ENCODE results near the gene OSBPL6.

The OSBPL6 gene

DNA sequence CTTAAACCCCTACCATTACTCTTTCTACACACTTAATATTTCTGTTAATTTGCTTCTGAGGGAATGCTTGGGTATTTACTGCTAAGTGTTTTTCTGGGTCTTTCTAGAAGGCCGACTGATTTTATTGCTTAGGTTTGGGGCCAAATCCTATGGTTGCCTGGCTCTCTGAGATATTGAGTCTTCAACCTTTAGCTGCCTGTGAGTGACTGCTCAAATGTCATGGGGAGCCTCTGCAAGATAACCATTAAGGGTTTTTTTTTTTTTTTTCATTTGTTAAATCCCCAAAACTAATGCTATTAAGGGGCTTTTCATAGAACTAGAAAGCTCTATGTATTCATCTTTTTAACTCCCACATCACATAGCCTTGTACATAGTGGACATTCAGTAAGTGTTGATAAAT lies 5.0 kb downstream of the OSBPL6 start:
- DNase-seq = no peak

DNA sequence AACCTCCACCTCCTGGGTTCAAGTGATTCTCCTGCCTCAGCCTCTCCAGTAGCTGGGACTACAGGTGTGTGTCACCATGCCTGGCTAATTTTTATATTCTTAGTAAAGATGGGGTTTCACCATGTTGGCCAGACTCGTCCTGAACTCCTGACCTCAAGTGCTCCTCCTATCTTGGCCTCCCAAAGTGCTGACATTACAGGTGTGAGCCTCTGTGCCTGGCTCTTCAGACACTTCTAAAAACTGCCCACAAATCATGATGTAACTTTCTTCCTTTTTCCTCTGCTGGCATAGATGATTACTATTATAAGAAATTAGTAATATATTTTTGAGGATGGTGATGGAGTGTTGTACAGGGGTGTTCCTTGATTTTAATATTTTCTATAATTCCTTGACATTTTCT lies 6.0 kb downstream of the OSBPL6 start:
- no peak for DNase-seq

DNA sequence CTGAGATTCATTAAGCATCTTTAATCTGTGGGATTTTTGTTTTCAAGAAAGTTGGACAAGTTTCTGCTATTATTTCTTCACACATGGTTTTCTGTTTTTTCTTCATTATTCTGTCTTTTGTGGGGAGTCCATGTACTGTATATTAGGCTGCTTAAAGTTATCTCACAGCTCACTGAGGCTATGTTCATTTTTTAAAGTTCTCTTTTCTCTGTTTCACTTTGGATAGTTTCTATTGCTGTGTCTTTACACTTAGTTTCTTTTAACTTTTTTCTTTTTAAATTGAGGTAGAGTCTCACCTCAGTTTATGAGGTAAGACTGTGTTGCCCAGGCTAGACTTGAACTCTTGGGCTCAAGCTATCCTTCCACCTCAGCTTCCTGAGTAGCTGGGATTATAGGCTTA lies 8.6 kb downstream of the OSBPL6 start:
- no peak for DNase-seq

DNA sequence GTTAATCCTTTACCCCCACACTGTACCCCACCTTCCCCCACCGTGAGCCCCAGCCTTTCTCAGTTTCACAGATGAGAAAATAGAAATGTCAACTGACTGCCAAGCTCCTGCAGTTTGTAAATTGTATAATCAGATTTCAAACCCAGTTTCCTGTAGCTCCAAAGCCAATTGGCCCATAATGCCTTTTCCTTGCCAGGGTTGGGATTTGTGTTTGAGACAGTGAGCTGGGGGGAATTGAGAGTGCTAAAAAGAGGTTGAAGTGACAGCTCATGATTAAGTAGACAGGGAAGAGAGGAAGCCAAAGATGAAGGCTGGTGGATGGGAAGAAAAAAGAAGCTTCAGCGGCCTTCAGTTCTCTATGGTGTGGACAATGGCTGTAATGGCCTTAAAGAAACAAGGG lies 10.7 kb downstream of the OSBPL6 start:
- DNase-seq = no peak

DNA sequence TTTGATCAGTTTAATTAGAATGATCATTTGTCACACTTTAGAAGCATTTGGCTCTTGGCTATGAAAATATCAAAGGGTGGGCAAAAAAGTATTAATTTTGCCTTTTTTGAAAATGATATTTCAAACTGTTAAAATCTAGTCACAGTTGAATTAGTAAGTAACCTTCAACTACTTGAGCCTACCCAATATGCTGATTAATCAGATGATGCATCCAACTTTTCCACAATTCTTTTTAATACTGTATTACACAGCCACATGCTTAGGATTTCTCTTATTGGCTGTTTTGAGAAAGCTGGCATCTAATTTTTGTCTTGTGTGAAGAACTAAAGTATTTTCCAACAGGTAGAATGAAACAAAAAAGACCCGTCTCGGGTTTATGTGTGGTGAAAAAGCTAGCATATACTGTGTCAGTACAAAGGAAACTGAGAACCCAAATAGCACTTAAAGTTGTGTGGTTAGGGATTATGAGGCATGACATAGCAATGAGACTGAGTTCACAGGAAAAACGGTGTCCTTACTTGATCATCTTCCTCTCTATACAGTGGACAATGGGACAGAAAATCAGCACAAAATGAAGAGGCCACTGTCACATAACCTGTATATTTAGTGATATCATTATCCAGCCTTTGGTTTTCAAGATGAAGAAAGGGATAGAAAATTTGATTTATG lies 11.7 kb downstream of the OSBPL6 start:
- DNase-seq = no peak

DNA sequence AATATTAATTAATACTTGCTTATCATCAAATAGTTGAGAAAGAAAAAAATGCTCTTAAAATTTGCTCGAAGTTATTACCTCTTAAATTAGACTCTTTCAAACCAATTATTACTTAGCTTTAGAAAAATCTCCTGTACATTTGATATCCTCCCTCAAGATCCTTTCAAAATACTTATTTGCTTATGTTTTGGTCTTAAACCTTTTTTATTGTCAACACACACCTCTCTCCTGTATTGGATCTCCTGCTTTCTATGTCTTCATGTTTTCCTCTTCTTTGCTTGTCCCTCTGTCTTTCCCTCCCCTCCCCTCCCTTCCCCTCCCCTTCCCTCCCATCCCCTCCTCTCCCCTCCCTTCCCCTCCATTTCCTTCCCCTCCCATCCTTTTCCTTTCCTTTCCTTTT lies 14.0 kb downstream of the OSBPL6 start:
- DNase-seq = no peak

DNA sequence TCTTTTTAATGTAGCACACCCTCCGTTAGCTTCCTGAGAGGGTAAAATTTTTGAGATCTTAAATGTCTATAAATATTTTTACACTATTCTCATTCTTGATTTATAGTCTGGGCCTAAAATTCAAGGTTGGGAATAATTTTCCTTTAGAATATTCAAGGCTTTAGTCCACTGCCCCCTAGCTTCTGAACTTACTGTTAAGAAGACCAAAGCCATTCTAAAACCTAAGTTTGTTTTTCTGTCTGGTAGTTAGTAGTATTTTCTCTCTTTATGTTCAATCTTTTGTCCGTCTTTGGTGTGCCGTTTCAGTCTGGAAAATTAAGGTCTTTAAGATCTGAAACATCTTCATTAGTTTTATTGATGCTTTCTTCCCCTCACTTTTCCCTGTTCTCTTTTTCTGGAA lies 14.5 kb downstream of the OSBPL6 start:
- DNase-seq = no peak

DNA sequence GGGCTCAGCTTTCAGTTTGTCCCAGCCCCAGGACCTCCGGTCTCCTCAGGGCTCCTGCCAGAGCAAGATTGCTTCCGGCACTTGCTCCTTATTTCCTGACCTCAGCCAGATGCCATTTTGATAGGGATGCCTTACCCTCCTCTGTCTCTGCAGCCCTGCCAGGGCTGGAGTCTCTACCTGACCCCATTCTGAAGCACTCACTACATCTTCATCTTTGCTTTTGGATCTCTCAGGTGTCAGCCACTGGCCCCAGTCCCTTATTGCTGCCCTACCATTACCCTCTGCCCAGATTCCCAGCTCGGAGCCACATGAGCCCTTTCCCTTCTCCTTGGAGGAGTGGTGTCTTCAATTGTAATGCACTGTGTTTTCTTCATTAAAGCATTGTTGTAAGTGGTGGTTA lies 17.1 kb downstream of the OSBPL6 start:
- DNase-seq = no peak

DNA sequence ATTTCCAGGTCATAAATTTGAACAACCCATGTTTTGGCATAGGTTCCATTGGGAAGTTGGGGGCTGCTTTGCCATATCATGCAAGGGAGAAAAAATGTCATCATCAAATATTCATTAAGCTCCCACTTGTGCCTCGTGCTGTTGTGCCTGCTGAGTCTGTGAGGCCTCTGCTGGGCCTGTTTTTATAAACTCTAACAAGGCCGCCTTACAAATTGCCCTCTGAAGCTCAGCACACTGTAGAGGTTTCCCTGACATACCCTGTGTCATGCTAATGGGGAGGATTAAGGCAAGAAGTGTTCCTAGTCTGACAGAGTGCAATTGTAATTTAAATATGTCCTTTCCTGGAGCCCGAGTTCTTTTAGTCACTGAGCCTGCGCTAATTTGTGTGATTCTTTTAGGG lies 17.6 kb downstream of the OSBPL6 start:
- peak in 1 of 2 experiments; percentile 31 for DNase-seq

DNA sequence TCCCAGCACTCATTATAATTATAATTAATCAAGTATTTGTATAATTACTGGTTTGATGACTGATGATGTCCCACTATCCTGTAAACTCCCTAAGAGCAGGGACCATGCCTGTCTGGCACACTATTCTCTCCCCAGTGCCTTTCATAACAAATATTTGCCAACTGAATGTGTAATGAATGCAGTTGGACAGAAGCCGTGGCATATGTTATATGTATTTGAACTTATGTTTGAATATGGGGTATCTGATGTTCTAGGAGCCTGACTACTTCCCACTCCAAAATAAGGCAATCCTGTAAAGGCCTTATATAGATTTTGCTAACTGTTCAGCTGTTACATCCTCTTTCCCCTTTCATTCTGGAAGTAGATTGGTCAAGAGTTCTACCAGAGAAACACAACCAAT lies 19.7 kb downstream of the OSBPL6 start:
- no peak for DNase-seq

DNA sequence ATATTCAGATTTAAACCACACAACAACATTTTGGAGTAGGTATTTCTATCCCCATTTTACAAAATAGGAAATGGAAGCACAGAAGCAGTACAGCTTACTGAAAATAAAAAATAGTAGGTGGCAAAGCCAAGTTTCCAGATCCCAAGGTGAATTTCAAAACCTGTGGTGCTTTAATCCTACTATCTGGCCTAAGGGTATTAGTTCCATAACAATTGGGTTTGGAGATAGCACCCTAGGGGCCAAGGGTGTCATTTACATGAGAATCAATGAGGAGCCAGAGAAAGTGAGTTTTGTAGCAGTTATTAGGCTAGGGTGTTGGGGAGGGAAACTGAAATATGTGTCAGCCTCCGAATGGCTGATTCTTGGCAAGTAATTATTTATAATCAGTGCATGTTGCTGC lies 24.9 kb downstream of the OSBPL6 start:
- DNase-seq = no peak

DNA sequence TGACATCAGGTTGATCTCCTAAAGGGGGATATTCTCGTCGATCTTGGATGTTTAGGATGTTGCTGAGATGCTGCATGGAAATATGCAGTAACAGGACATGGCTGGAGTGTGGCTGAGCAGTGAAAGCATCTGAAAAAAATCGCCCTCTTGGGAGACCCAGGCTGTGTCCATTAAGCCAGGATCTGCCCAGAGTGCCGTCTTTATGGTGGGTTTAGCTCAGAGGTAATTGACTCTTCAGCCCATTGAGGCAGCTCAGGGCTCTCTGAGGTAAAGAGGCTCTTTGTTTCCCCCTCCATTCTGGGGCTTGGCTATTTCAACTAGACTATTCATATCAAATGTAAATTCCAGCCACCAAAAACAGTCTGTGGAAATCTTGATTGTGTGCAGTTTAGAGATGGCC lies 26.5 kb downstream of the OSBPL6 start:
- no peak for DNase-seq

DNA sequence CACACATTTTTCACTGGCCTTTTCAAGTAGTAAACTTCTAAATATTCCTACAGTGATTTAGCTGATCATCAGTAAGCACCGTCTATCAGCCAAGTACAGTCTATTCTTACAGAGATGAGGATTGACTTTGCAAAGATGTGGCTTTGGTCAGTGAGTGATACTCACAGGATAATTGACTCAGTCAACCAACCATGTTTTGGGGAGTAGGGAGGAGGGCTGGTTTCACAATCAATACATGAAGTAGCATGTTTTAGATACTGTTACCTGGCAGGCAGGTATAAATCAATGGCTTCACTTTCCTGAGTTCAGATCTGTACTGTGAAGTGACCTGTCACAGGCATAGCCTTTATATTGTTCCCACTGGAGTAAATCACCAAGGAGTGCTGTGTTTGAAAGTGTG lies 27.2 kb downstream of the OSBPL6 start:
- no peak for DNase-seq

DNA sequence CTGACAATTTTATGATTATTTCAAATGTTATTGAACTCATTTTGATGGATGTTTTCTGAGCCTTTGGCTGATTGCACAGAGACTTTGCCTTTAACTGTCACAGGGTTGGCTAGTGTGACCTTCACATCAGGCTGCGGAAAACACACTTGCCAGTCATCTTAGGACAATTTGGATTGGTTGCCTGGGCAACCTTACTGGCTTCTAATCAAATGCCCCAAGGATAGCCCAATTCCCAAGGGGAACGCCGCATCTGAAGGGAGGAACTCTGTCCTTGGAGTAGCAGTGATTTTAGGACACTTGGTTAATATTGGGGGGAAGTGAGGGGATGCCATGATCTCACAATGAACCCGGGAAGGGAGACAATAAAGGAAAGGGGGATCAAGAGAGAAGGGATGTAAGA lies 29.5 kb downstream of the OSBPL6 start:
- peak in 1 of 2 experiments; percentile 8 for DNase-seq

DNA sequence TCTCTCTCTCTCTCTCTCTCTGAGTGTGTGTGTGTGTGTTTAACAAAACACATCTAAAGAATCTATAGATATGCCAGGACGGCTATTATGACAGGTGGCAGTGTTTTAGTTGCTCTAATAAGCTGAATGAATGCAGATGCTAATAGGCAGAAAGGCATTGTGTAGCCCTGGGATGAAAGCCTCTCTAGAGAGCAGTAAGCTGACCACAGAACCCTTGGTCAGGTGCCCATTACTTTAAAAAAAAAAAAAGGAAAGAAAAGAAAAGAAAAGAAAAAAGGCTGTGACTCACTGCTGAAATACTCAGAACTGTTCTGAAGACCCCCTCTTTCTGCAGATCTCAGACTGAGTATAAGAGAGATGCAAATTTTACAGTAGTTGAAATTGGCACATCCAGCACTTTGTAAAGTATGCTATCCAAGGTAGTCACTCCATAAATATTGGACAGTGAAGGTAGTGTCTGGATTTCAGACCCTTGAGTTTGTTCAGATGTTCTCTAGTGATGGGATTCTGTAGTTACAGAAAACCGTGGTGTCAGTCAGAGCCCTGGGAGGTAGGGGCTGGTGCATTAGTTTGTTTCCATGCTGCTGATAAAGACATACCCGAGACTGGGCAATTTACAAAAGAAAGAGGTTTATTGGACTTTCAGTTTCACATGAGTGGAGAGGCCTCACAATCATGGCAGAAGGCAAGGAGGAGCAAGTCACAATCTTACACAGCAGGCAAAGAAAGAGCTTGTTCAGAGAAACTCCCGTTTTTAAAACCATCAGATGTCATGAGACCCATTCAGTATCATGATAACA lies 30.9 kb downstream of the OSBPL6 start:
- DNase-seq = no peak

DNA sequence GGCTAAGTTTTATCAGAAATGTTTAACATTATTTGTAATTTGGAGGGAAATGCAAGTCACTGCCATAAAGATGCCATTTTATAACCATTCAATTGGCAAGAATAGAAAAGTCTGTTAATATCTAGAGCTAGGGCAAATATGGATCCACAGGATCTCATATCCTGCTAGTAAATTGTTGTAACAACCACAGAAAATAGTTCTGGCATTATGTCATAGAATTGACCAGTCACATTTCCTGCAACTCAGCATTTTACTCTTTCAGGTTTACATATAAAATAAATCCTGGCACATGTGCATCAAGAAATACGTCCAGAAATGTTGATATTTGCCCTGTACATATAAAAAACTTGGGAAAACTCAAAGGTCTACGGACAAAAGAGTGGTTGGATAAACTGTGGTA lies 32.9 kb downstream of the OSBPL6 start:
- DNase-seq = no peak

DNA sequence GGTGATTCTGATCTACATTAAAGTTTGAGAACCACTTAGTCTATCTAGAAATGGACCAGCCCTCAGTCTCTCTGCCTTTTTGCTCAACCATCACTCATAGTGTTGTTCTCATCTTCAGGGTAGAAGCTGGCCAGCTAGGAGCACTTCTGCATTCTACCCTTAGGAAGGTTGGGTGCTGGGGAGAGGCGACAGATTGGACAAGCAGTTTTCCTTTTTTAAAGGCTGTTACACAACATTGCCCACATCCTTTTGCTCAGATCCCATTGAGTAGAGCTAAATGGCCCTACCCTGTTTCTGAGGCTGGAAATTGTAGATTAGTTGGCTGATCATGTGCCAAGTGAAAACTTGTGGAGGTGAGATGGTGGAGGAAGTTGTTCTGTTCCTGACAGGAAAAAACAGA lies 35.6 kb downstream of the OSBPL6 start:
- no peak for DNase-seq

DNA sequence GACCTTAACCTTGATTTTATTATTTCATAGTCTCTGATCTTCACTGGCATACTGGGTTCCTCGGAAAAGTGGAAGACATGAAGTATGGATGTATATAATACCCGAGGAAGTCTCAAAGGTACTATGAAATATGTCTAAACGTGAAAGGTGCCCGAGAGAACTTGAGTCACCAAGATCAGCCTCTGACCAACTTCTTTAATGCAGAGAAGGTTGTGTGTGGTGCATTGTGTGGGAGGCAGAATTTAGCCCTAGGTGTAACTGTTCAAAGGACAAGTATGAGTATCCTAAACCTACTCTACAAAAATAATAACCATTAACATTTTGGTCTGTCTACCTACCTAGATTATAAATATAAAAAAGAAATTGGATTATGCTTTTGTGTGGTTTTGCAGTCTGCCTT lies 36.1 kb downstream of the OSBPL6 start:
- no peak for DNase-seq

DNA sequence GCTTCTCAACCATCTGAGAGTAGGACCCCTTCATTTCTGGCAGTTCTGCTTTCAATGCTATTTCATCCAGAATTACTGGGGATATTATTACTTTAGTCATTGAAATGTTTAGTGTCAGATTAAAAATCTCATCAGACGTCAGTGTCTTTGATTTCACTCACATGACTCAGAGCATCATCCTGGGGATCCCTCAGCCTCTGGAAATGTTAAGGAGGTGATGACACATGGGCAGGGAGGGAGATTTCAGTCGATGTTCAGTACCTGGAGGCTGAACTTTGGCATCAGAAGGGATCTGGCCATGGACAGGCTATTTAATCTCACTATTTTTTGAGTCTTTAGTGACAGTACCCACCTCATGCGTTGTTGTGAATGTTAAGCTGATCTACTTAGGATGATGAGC lies 39.1 kb downstream of the OSBPL6 start:
- peak in 1 of 2 experiments; percentile 17 for DNase-seq

DNA sequence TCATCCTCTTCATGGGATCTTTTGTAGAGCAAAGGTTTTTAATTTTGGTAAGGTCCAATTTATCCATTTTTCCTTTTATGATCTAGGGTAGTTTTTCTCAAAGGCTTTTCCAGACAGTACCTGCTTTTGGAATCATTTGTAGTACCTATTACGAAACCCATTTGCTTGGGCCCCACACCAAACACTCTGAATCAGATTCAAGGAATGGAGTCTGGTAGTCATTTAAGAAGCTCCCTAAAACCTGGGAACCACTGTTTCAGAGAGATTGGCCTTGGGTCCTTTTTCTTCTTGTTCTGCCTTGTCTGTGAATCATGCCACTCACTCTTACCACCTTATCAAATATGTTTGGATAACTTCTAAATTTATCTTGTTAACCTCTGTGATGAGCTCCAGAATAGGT lies 40.3 kb downstream of the OSBPL6 start:
- DNase-seq = no peak

DNA sequence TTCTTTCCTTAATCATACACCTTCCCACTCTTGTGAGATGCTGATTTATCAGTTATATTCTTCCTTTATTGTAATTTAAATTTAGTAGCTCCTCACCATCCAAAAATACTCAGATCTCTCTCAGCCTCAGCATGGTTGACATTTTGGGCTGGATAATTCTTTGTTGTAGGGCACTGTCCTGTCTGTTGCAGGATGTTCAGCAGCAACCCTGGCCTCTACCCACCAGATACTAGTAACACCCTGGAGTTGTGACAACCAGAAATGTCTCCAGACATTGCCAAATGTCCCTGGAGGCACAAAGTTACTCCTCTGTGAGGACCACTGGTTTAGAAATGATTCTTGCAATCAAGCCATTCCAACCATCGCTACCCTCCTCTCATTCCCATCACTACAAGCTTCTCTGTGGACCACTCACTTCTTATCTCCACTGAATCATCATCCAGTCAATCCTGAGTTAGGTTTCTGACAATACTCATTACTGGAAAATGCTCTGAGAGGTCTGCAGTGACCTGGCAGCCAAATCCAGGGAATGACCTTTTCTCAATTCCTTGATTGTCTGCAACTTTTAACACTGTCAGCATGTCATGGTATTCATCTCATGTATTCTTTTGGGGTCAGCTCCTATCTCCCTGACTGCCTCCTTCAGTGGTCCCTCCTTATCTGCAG lies 43.3 kb downstream of the OSBPL6 start:
- no peak for DNase-seq

DNA sequence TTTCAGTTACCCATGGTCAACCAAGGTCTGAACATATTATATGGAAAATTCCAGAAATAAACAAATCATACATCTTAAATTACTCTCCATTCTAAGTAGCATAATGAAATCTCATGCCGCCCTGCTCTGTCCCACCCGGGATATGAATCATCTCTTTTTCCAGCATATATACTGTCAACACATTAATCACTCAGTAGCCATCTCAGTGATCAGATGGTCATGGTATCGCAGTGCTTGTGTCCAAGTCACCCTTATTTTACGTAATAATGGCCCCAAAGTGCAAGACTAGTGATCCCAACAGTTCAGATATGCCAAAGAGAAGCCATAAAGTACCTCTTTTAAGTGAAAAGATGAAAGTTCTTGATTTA lies 43.8 kb downstream of the OSBPL6 start:
- DNase-seq = no peak

DNA sequence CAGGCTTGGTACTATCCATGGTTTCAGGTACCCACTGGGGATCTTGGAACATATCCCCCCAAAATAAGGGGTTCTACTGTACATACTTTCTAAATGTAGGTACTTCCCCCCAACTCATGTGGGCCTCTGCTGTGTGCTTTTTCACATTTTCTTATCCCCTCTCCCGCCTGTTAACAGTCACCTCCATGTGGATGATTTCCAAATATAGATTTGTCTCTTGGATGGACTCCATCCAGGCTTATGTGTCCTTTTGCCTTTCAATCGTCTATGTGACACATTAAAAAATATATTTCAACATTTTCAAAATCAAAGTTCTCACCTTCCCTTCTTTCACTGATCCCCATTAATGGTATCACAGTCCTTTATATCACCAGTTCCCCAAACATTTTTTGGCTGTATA lies 44.4 kb downstream of the OSBPL6 start:
- DNase-seq = no peak

DNA sequence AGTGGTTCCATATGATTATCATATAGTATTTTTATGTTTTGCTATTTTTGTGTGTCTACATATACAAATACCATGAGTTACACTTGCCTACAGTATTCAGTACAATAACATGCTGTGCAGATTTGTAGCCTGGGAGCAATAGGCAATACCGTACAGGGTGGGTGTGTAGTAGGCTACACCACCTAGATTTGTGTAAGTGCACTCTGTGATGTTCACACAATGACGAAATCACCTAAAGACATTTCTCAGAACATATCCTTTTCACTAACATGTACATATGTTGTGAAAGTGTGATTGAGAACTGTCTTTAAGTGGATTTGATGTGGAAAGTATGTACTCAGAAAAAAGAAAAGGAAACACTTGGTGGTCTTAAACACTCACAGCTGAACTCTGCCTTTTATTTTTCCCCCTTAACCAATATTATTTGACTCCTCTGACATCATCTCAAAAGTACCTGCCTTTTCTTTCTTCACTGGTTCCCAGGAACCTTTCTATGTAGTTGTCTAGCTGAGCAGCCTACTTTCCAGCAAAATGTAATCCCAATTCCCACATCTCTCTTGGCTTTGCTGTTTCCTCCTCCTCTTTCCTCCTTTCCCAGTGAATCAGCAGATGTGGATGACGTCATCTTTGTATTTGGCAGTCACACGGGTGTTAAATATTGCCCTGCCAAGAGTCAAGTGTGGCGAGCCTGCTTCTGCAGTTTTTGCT lies 47.7 kb downstream of the OSBPL6 start:
- peak; percentile 64 to 78 for DNase-seq

Measured in NCI-H524 (cell line).